HepG2 (cell line): Measurements from ENCODE around the gene SETD5. TPM values are rescaled to one million over a fixed set of nuclear protein-coding genes. Genes with fewer than 3 reads are reported as not detected.

Experiments
- ATF2 ChIP-seq: sonication (generic); formaldehyde crosslinking; IDR thresholded peaks from 2 replicates; pipeline ENCODE4 v1.4.0; 2020; ENCODE audit warnings: missing genetic modification reagents
- ATM ChIP-seq: fragments of 450-650 bp; IDR thresholded peaks from 2 replicates; pipeline ENCODE4 v1.7.1; 2017; ENCODE audit warnings: mild to moderate bottlenecking, borderline replicate concordance
- CCDC6 ChIP-seq: sonication (generic); formaldehyde crosslinking; IDR thresholded peaks from 2 replicates; pipeline ENCODE4 v1.8.1; 2022; ENCODE audit warnings: mild to moderate bottlenecking, missing genetic modification reagents, moderate library complexity
- CHD4 ChIP-seq: fragments of 200-600 bp; sonication (generic); IDR thresholded peaks from 2 replicates; pipeline ENCODE4 v1.7.0; 2017; ENCODE audit warnings: mild to moderate bottlenecking, low read length, borderline replicate concordance
- CREM ChIP-seq, 2 experiments: sonication (generic) in 1 of 2; formaldehyde crosslinking in 1 of 2; IDR thresholded peaks; 2 replicates each; pipeline versions ENCODE4 v1.4.0 to v1.6.1; 2016 to 2020; ENCODE audit warnings: antibody characterized with exemption in 1 of 2, mild to moderate bottlenecking in 1 of 2, missing genetic modification reagents in 1 of 2
- EED ChIP-seq: sonication (generic); formaldehyde crosslinking; IDR thresholded peaks from 2 replicates; pipeline ENCODE4 v1.5.0; 2020; ENCODE audit warnings: mild to moderate bottlenecking, missing genetic modification reagents
- ESRRA ChIP-seq: sonication (generic); formaldehyde crosslinking; IDR thresholded peaks from 2 replicates; pipeline ENCODE4 v1.5.1; 2020; ENCODE audit warnings: mild to moderate bottlenecking, low read depth, missing genetic modification reagents
- FOXO1 ChIP-seq: sonication (generic); formaldehyde crosslinking; IDR thresholded peaks from 2 replicates; pipeline ENCODE4 v1.4.0; 2020; ENCODE audit warnings: missing genetic modification reagents
- GABPA ChIP-seq, 2 experiments: IDR thresholded peaks; 2 replicates each; pipeline ENCODE4 v1.6.1; 2011 to 2016; ENCODE audit warnings: low read depth in 2 of 2, low read length in 1 of 2, missing biosample characterization in 1 of 2, missing genetic modification characterization in 1 of 2
- GTF2F1 ChIP-seq: fragments of 150-350 bp; IDR thresholded peaks from 2 replicates; pipeline ENCODE4 v1.6.1; 2014; ENCODE audit warnings: low read length
- GZF1 ChIP-seq: sonication (generic); formaldehyde crosslinking; IDR thresholded peaks from 2 replicates; pipeline ENCODE4 v1.5.1; 2020; ENCODE audit warnings: mild to moderate bottlenecking, missing genetic modification reagents
- HBP1 ChIP-seq: IDR thresholded peaks from 2 replicates; pipeline ENCODE4 v1.6.1; 2016; ENCODE audit warnings: low read depth, control low read depth
- HNRNPK ChIP-seq: fragments of 200-400 bp; formaldehyde crosslinking; IDR thresholded peaks from 2 replicates; pipeline ENCODE4 v1.6.1; 2018; ENCODE audit warnings: low read length, low read depth, moderate library complexity, mild to moderate bottlenecking; ENCODE audit not compliant: poor library complexity, severe bottlenecking
- HNRNPL ChIP-seq: fragments of 200-400 bp; formaldehyde crosslinking; IDR thresholded peaks from 2 replicates; pipeline ENCODE4 v1.6.1; 2017; ENCODE audit warnings: mild to moderate bottlenecking, low read depth, low read length
- KDM5A ChIP-seq: fragments of 200-600 bp; sonication (generic); IDR thresholded peaks from 2 replicates; pipeline ENCODE4 v1.7.0; 2018; ENCODE audit warnings: antibody characterized with exemption, mild to moderate bottlenecking, low read length, borderline replicate concordance
- NR2F6 ChIP-seq, 2 experiments: IDR thresholded peaks; 2 replicates each; pipeline ENCODE4 v1.6.1; 2016; ENCODE audit warnings: antibody characterized with exemption in 1 of 2, mild to moderate bottlenecking in 1 of 2
- PBX3 ChIP-seq: sonication (generic); formaldehyde crosslinking; IDR thresholded peaks from 2 replicates; pipeline ENCODE4 v1.8.1; 2023; ENCODE audit warnings: missing genetic modification reagents, inconsistent platforms, borderline replicate concordance
- SNAPC2 ChIP-seq: sonication (generic); formaldehyde crosslinking; IDR thresholded peaks from 2 replicates; pipeline ENCODE4 v1.8.1; 2022; ENCODE audit warnings: mild to moderate bottlenecking, missing genetic modification reagents
- ZBTB3 ChIP-seq: sonication (generic); formaldehyde crosslinking; IDR thresholded peaks from 2 replicates; pipeline ENCODE4 v1.4.0; 2020; ENCODE audit warnings: low read depth, mild to moderate bottlenecking, moderate library complexity, missing genetic modification reagents, borderline replicate concordance
- ZMYM2 ChIP-seq: sonication (generic); formaldehyde crosslinking; IDR thresholded peaks from 2 replicates; pipeline ENCODE4 v1.8.0; 2022; ENCODE audit warnings: mild to moderate bottlenecking, missing genetic modification reagents
- ZNF20 ChIP-seq: sonication (generic); formaldehyde crosslinking; IDR thresholded peaks from 2 replicates; pipeline ENCODE4 v1.4.0; 2020; ENCODE audit warnings: mild to moderate bottlenecking, moderate library complexity, missing genetic modification reagents
- ZNF577 ChIP-seq: sonication (generic); formaldehyde crosslinking; IDR thresholded peaks from 2 replicates; pipeline ENCODE4 v1.4.0; 2020; ENCODE audit warnings: mild to moderate bottlenecking, low read depth, missing genetic modification reagents, borderline replicate concordance
- ZNF589 ChIP-seq: sonication (generic); formaldehyde crosslinking; conservative IDR thresholded peaks from 2 replicates; pipeline ENCODE4 v1.8.0; 2022; ENCODE audit warnings: mild to moderate bottlenecking, moderate library complexity, missing genetic modification reagents
- ZNF7 ChIP-seq: IDR thresholded peaks from 2 replicates; pipeline ENCODE4 v1.6.1; 2016; ENCODE audit warnings: missing biosample characterization, missing genetic modification reagents
- ZNF879 ChIP-seq: sonication (generic); formaldehyde crosslinking; IDR thresholded peaks from 2 replicates; pipeline ENCODE4 v1.8.1; 2023; ENCODE audit warnings: missing genetic modification reagents
- polyA plus RNA-seq, 8 experiments: library from polyadenylated mRNA; depleted of rRNA in 3 of 8; stranded (reverse) in 7 of 8; unstranded in 1 of 8; fragments of >200 nt; fragmentation: Illumina TruSeq in 4 of 8; extraction: Trizol in 4 of 8; gene quantifications; 2 replicates each; pipeline versions ENCODE4 v1.2.1 to v1.2.3, GENCODE V29; 2011 to 2016; ENCODE audit warnings: low read depth in 4 of 8, missing spikeins in 1 of 8, mixed read lengths in 1 of 8; ENCODE audit not compliant: insufficient read depth in 1 of 8
- total RNA-seq, 5 experiments: library from RNA; depleted of rRNA; stranded (reverse); fragments of >200 nt; fragmentation: Illumina TruSeq; extraction: Trizol; gene quantifications; 2 replicates each; pipeline ENCODE4 v1.2.3, GENCODE V29; 2016; ENCODE audit warnings: low read depth in 1 of 5
- TF ChIP-seq, protein P1 (sequence below): sonication (generic); formaldehyde crosslinking; IDR thresholded peaks from 2 replicates; pipeline ENCODE4 v1.4.0; 2020; ENCODE audit warnings: mild to moderate bottlenecking, missing genetic modification reagents

The SETD5 gene
- total and polyA plus RNA-seq, 2 of the 13 experiments (the other 11 are each of a cell fraction or from before 2014, with no cell fraction given), result 46.8 to 95.8 TPM

- TF ChIP-seq, protein P1, sequence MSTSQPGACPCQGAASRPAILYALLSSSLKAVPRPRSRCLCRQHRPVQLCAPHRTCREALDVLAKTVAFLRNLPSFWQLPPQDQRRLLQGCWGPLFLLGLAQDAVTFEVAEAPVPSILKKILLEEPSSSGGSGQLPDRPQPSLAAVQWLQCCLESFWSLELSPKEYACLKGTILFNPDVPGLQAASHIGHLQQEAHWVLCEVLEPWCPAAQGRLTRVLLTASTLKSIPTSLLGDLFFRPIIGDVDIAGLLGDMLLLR (CRISPR knock-in tag), result no peak
- peak; percentile 39; the same call in 1 of the 2 replicates for TF ChIP-seq KDM5A
- TF ChIP-seq ESRRA, result 0 out of 2 replicates have a peak, but pooled peaks have one; percentile 12
- no peak for TF ChIP-seq ZNF20
- peak; percentile 60; the same call in 1 of the 2 replicates for TF ChIP-seq SNAPC2 (CRISPR knock-in tag)
- peak; percentile 76 for TF ChIP-seq GABPA (IDR thresholded peaks at IDR 0.05; ENCODE audit: low read depth, low read length)
- TF ChIP-seq GABPA (CRISPR knock-in tag; IDR thresholded peaks at IDR 0.05; ENCODE audit: low read depth), result peak; percentile 94
- peak; percentile 84 for TF ChIP-seq CCDC6 (CRISPR knock-in tag)
- peak; percentile 42 for TF ChIP-seq FOXO1 (CRISPR knock-in tag)
- no peak for TF ChIP-seq PBX3 (CRISPR knock-in tag)
- no peak for TF ChIP-seq ZNF7 (CRISPR knock-in tag)
- 0 out of 2 replicates have a peak, but pooled peaks have one; percentile 20 for TF ChIP-seq ATF2
- TF ChIP-seq HBP1 (CRISPR knock-in tag), result no peak
- peak; percentile 53; the same call in 1 of the 2 replicates for TF ChIP-seq ZNF589 (CRISPR knock-in tag)
- TF ChIP-seq ZNF577, result no peak
- TF ChIP-seq NR2F6 (IDR thresholded peaks at IDR 0.05), result no peak
- TF ChIP-seq NR2F6 (CRISPR knock-in tag; IDR thresholded peaks at IDR 0.05), result peak; percentile 11; the same call in 1 of the 2 replicates
- peak; percentile 71 for TF ChIP-seq HNRNPL
- TF ChIP-seq GTF2F1, result no peak
- no peak; the same call in 1 of the 2 replicates for TF ChIP-seq EED (CRISPR knock-in tag)
- TF ChIP-seq GZF1 (CRISPR knock-in tag), result no peak
- peak; percentile 89 for TF ChIP-seq CREM (IDR thresholded peaks at IDR 0.05)
- TF ChIP-seq CREM (CRISPR knock-in tag; IDR thresholded peaks at IDR 0.05), result no peak
- TF ChIP-seq ATM, result no peak
- no peak for TF ChIP-seq ZBTB3 (CRISPR knock-in tag)
- no peak; the same call in 1 of the 2 replicates for TF ChIP-seq ZNF879
- peak; percentile 53 for TF ChIP-seq HNRNPK
- TF ChIP-seq CHD4, result no peak
- no peak for TF ChIP-seq ZMYM2 (CRISPR knock-in tag)
These were observed 633 bp upstream of the SETD5 start (continued) for GRCh38 chr3:9396632-9397331.
